SK-N-MC (cell line): ENCODE data around the gene PRPF18.
"Not testable (repeated sequence)": the region's sequence is repeated elsewhere in the genome, so short reads cannot be mapped to it uniquely, and the experiment has no call there.

Source experiments
- DNase-seq: peaks from one replicate; pipeline ENCODE4 v3.0.0-alpha.2; 2011; ENCODE audit warnings: low read depth, low spot score
- H3K27ac ChIP-seq: fragments of 200-600 bp; sonication (generic); 2 replicates; pipeline ENCODE4 v1.5.1; 2016; ENCODE audit warnings: mixed run types
- H3K36me3 ChIP-seq: fragments of 200-600 bp; sonication (generic); 2 replicates; pipeline ENCODE4 v1.6.1; 2017; ENCODE audit warnings: antibody characterized with exemption, low read length, mixed read lengths; ENCODE audit not compliant: insufficient read depth
- H3K4me3 ChIP-seq: fragments of 200-600 bp; sonication (generic); 2 replicates; pipeline ENCODE4 v1.5.1; 2016
- H3K9ac ChIP-seq: fragments of 200-600 bp; sonication (generic); 2 replicates; pipeline ENCODE4 v1.8.0; 2017; ENCODE audit warnings: mixed run types, mixed read lengths; ENCODE audit not compliant: insufficient read length
- H3K9me3 ChIP-seq: fragments of 200-600 bp; sonication (generic); 2 replicates; pipeline ENCODE4 v1.6.1; 2017; ENCODE audit warnings: low read depth, mild to moderate bottlenecking, antibody characterized with exemption, low read length, moderate library complexity, mixed read lengths
- EZH2 ChIP-seq: fragments of 200-600 bp; sonication (generic); IDR thresholded peaks from one replicate; pipeline ENCODE4 v1.6.1; 2017; ENCODE audit warnings: antibody characterized with exemption
- FOXP2 ChIP-seq: optimal IDR thresholded peaks from 2 replicates; pipeline ENCODE3; 2011; ENCODE audit warnings: mild to moderate bottlenecking, moderate library complexity; ENCODE audit not compliant: insufficient read depth; ENCODE audit errors: extremely low read length, control extremely low read depth
- POLR2AphosphoS5 ChIP-seq: IDR thresholded peaks from 2 replicates; pipeline ENCODE4 v1.6.1; 2012; ENCODE audit warnings: mild to moderate bottlenecking, low read depth, low read length, borderline replicate concordance

Gene PRPF18, protein sequence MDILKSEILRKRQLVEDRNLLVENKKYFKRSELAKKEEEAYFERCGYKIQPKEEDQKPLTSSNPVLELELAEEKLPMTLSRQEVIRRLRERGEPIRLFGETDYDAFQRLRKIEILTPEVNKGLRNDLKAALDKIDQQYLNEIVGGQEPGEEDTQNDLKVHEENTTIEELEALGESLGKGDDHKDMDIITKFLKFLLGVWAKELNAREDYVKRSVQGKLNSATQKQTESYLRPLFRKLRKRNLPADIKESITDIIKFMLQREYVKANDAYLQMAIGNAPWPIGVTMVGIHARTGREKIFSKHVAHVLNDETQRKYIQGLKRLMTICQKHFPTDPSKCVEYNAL

DNA sequence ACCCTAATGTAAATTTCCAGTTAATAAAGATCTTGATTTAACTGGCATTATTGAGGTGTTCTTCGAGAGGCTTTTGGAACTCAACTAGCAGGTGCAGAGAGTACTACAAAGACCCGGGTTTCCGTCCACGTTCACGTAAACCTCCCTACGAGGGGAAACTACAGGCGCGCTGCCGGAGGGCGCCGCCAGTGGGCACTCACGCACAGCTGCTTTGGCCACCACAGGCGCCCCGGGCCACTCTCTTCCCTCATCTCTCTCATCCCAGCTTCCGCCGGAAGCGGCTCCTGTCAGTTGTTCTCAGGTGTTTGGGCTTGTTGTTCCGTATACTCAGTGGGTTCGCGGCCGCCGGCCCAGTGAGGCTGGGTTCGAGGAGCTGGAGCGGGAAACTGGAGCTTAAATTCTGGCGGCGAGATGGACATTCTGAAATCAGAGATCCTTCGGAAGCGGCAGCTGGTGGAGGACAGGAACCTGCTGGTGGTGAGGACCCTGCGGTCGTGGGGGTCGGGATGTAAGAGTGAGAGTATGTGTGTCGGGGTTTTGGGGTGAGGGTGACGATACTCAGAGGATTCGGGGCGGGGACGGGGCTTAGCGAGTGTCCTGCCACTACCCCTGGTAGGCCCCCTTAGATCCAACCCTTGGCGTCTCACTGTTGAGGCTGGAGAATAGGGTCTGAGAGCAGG is at the start of gene PRPF18:
TSS of gene PRPF18 (plus strand) at position 290 of the 680 bp plus-strand sequence. CDS start at position 412, 122 bp downstream.
- H3K9ac ChIP-seq, result peak within 1 kb of the TSS; percentile 81
- peak; percentile 34 for DNase-seq
- H3K9me3 ChIP-seq, result no peaks in the 10 kb centered on the region
- TF ChIP-seq POLR2AphosphoS5 (peak; percentile 66), EZH2 (no peak), FOXP2 (peak; percentile 51)
- H3K4me3 ChIP-seq, result peak within 1 kb of the TSS; percentile 85
- H3K36me3 ChIP-seq, result no peaks in the 10 kb centered on the region
- H3K27ac ChIP-seq, result no peak within 1 kb of the TSS

DNA sequence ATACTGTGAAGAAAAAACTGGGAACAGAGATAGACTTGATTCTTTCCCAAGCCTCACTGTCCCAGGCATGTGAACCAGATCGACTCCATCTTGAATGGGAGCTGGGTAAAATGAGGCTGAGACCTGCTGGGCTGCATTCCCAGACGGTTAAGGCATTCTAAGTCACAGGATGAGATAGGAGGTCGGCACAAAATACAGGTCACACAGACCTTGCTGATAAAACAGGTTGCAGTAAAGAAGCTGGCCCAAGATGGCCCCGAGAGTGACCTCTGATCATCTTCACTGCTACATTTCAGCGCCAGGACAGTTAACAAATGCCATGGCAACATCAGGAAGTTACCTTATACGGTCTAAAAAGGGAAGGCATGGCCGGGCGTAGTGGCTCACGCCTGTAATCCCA is 48.8 kb upstream of the PRPF18 start:
- H3K27ac ChIP-seq, H3K36me3 ChIP-seq, DNase-seq, H3K9me3 ChIP-seq, H3K9ac ChIP-seq, H3K4me3 ChIP-seq: not testable (repeated sequence)

DNA sequence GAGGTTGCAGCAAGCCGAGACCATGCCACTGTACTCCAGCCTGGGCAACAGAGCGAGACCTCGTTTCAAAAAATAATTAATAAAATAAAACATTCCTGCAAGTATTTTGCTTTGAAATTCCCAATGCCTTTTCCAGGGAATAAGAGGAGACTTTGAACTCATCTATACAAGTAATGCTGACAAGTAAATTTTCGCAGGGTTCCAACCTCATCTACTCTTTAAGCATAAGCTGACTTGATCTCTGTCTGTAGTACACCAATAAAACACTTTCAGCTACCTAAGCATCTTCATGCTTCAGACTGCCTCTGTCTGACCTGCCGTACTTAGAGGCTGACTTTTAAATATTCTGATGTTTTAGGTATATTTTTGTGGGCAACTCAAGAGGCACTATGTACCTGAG is 44.2 kb upstream of the PRPF18 start:
- no peak for DNase-seq
- no peak overlapping the region for H3K4me3 ChIP-seq
- no peak overlapping the region for H3K27ac ChIP-seq
- H3K36me3 ChIP-seq, result no peaks in the 10 kb centered on the region
- no peak overlapping the region for H3K9ac ChIP-seq
- TF ChIP-seq FOXP2 (no peak), POLR2AphosphoS5 (no peak), EZH2 (no peak)
- H3K9me3 ChIP-seq, result no peaks in the 10 kb centered on the region

DNA sequence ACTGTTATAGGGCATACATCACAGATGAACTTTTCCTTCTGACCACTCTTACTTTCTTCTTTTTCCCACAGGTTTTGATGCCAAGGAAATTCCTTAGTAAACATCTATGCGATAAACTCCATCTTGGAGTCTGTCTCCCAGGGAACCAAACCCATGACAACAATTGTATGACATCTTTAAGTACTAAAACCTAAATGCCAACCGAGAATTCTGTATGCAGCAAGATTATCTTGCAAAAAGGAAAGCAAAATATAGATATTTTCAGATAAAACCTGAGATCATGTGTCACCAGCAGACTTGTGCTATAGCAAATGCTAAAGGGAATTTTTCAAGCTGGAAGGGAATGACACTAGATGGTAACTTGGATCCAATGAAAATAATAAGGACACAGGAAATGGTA is 36.0 kb upstream of the PRPF18 start:
- TF ChIP-seq FOXP2 (no peak), POLR2AphosphoS5 (no peak), EZH2 (no peak)
- H3K9me3 ChIP-seq, result no peaks in the 10 kb centered on the region
- H3K9ac ChIP-seq, result no peak overlapping the region
- no peak overlapping the region for H3K4me3 ChIP-seq
- no peak overlapping the region for H3K27ac ChIP-seq
- H3K36me3 ChIP-seq, result no peaks in the 10 kb centered on the region
- DNase-seq, result no peak

DNA sequence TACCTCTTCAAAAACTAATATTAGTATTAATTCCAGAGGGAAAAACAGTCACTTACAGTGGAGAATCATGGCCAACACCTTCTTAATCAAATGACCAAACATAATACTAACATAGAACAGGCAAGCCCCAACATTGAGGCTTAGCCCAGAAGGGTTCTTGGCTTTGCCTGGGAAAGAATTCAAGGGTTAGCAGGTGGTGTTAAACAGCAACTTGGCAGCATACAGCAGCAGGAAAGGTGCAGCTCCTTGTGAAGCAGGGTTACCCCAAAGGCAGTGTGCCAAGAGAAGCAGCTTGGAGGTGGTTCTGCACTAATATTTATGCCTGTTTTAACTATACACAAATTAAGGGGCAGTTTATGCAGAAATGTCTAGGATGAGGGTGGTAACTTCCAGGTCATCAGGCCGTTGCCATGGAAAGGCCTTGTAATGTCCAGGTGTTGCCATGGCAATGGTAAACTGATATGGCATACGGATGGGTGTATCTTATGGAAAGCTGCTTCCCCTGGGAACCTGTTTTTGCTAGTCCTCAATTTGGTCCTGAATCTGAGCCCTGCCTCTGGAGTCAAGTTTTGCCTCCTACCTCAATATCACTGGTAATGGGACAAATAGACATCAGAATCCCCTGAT is 30.8 kb upstream of the PRPF18 start:
- no peak overlapping the region for H3K9ac ChIP-seq
- no peak overlapping the region for H3K4me3 ChIP-seq
- no peaks in the 10 kb centered on the region for H3K9me3 ChIP-seq
- no peak overlapping the region for H3K27ac ChIP-seq
- no peaks in the 10 kb centered on the region for H3K36me3 ChIP-seq
- TF ChIP-seq EZH2, result no peak
- no peak for TF ChIP-seq POLR2AphosphoS5
- no peak for TF ChIP-seq FOXP2
- DNase-seq, result no peak

DNA sequence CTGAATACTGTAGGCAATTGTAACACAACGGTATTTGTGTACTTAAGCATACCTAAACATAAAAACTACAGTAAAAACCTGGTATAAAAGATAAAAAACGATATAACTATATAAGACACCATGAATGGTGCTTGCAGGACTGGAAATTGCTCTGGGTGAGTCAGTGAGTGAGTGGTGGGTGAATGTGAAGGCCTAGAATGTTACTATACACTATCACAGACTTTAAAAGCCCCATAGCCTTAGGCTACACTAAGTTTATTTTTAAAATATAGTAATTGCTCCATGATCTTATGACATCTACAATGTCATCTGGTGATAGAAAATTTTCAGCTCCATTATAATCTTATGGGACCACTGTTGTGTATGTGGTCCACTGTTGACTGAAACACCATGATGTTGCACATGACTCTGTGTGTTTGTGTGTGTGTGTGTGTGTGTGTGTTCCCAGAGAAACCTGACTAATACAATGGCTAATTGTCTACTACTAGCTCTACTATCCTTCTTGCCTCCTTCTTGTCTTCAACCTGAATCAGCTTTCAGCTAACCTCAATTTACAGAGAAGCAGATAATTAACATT is 27.6 kb upstream of the PRPF18 start:
- Histone ChIP-seq H3K9me3 (no peaks in the 10 kb centered on the region), H3K36me3 (no peaks in the 10 kb centered on the region), H3K9ac (no peak overlapping the region), H3K27ac (no peak overlapping the region), H3K4me3 (no peak overlapping the region)
- DNase-seq, result no peak
- TF ChIP-seq POLR2AphosphoS5 (no peak), FOXP2 (no peak), EZH2 (no peak)

DNA sequence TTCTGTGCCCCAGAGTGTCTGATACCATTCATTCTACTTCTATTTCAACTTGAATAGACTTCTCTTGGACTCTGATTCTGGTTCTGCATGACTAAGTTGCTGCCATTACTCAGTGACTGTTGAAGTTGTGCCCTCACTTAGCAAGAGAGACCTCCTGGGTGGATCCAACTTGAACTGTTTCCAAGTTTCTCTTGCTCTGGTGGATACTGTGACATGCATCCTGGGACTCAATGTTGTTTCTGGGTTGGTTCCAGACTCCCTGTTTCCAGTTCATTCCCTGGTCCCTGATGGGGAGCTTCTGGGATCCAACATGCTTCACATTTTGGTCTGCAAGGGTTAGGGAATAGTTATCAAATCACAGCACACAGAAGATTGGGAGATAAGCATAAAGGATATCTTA is 26.2 kb upstream of the PRPF18 start:
- no peak overlapping the region for H3K9ac ChIP-seq
- no peak for DNase-seq
- no peaks in the 10 kb centered on the region for H3K36me3 ChIP-seq
- TF ChIP-seq EZH2 (no peak), FOXP2 (no peak), POLR2AphosphoS5 (no peak)
- no peak overlapping the region for H3K4me3 ChIP-seq
- H3K9me3 ChIP-seq, result no peaks in the 10 kb centered on the region
- H3K27ac ChIP-seq, result no peak overlapping the region

DNA sequence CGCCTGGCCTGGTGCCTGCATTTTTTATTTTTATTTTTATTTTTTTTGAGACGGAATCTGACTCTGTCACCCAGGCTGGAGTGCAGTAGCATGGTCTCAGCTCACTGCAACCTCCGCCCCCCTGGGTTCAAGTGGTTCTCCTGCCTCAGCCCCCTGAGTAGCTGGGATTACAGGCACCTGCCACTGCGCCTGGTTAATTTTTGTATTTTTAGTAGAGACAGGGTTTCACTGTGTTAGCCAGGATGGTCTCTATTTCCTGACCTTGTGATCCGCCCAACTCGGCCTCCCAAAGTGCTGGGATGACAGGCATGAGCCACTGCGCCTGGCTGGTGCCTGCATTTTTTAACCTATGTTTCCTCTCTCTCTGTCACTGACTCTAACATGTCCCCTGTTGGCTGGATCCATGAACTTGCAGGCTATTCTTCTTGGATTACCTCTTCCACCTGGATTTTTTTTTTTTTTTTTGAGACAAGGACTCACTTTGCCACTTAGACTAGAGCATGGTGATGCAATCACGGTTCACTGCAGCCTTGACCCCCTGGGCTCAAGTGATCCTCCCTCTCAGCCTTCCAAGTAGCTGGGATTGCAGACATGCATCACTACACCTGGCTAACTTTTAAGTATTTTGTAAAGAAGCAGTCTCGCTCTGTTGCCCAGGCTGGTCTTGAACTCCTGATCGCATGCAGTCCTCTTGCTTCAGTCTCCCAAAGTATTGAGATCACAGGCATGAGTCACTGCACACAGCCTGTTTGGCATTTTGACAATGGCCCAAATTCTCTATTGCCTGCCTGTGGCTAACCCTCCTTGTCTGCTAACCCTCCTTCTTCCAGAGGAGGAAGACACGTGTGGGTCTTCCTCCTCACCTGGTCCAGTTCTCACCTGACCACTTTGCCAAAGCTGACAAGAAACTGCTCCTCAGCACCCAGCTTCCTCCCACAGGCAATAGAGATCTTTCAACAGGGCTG is 23.0 kb upstream of the PRPF18 start:
- Histone ChIP-seq H3K9me3 (no peaks in the 10 kb centered on the region), H3K9ac (no peak overlapping the region), H3K27ac (no peak overlapping the region), H3K4me3 (no peak overlapping the region), H3K36me3 (no peaks in the 10 kb centered on the region)
- no peak for DNase-seq
- no peak for TF ChIP-seq POLR2AphosphoS5
- TF ChIP-seq EZH2, result no peak
- no peak for TF ChIP-seq FOXP2
